ENCODE measurements around the gene VWA7. TPM values are rescaled to one million over a fixed set of nuclear protein-coding genes. Genes with fewer than 3 reads are reported as not detected.
"Not testable (repeated sequence)": the region's sequence is repeated elsewhere in the genome, so short reads cannot be mapped to it uniquely, and the experiment has no call there.

The VWA7 gene
- polyA plus RNA-seq, 10 donors: 0.88 to 3.3 (median 2.3) TPM

GRCh38 chr6:31801031-31801927 is 24.2 kb upstream of the VWA7 start:
- DNase-seq: not testable (repeated sequence)

GRCh38 chr6:31799781-31800180 is 22.7 kb upstream of the VWA7 start:
- peak in 2 of 3 donors; percentile 40 to 41 for DNase-seq

GRCh38 chr6:31797588-31797987 is 20.5 kb upstream of the VWA7 start:
- DNase-seq: no peak

- DNase-seq: no peak
Measured at GRCh38 chr6:31796993-31797385, 19.9 kb upstream of the VWA7 start.

GRCh38 chr6:31795616-31796298 is 18.6 kb upstream of the VWA7 start, which contains the start of gene VARS1:
Gene VARS1, minus strand, starts transcription at chr6:31795752. Its CDS starts 535 bp downstream, at chr6:31795217.
- peak; percentile 84 to 94 (median 89) for DNase-seq

- peak in 2 of 3 donors; percentile 44 to 66 for DNase-seq
Measured at GRCh38 chr6:31794866-31795615, 17.9 kb upstream of the VWA7 start.

- DNase-seq: peak in 1 of 3 donors; percentile 54
Measured at GRCh38 chr6:31794294-31794865, 17.3 kb upstream of the VWA7 start.

GRCh38 chr6:31793927-31794245 is 16.8 kb upstream of the VWA7 start:
- DNase-seq: not testable (repeated sequence)

- no peak for DNase-seq
Measured at GRCh38 chr6:31792761-31793171, 15.6 kb upstream of the VWA7 start.

- no peak for DNase-seq
Measured at GRCh38 chr6:31792090-31792374, 14.9 kb upstream of the VWA7 start.

- peak; percentile 31 to 76 (median 52) for DNase-seq
Measured at GRCh38 chr6:31791324-31792089, 14.4 kb upstream of the VWA7 start.

GRCh38 chr6:31785475-31785874 is 8.3 kb upstream of the VWA7 start:
- DNase-seq: no peak

- no peak for DNase-seq
Measured at GRCh38 chr6:31784098-31784925, 7.2 kb upstream of the VWA7 start.

GRCh38 chr6:31782126-31782855 is 5.2 kb upstream of the VWA7 start:
- DNase-seq: no peak

GRCh38 chr6:31781244-31782125 is 4.4 kb upstream of the VWA7 start:
- DNase-seq: no peak

GRCh38 chr6:31780507-31781243 is 3.5 kb upstream of the VWA7 start:
- no peak for DNase-seq

- DNase-seq: no peak
Measured at GRCh38 chr6:31779908-31780307, 2.8 kb upstream of the VWA7 start.

Measured in muscle of back (tissue), 11 donors.